Measurements from ENCODE around the gene RBM46.

Gene RBM46

GRCh38 chr4:154778264-154778663 lies 2.8 kb upstream of the RBM46 start:
- no peaks in the 10 kb centered on the region for H3K79me2 ChIP-seq (ENCODE audit: control insufficient read depth, low read length)
- no peak overlapping the region for H3K4me2 ChIP-seq (ENCODE audit: low read length)
- no peaks in the 10 kb centered on the region for H3K36me3 ChIP-seq (ENCODE audit: control insufficient read depth, low read length)
- H3K4me1 ChIP-seq (ENCODE audit: control insufficient read depth, low read length), result no peaks in the 10 kb centered on the region
- H3F3A ChIP-seq (ENCODE audit: control insufficient read depth, insufficient read depth), result no peaks in the 10 kb centered on the region
- H3K27me3 ChIP-seq (ENCODE audit: control insufficient read depth, low read length), result no peaks in the 10 kb centered on the region
- no peaks in the 10 kb centered on the region for H3K9me3 ChIP-seq (ENCODE audit: control insufficient read depth, insufficient read depth, low read length)
- H3K4me3 ChIP-seq (ENCODE audit: low read length), result no peak overlapping the region
- H4K20me1 ChIP-seq (ENCODE audit: control insufficient read depth, insufficient read depth, low read depth, low read length), result no peaks in the 10 kb centered on the region
- no peaks in the 10 kb centered on the region for H3K9me2 ChIP-seq (replicated peaks; ENCODE audit: control insufficient read depth, low read length)
- TF ChIP-seq, protein P1, sequence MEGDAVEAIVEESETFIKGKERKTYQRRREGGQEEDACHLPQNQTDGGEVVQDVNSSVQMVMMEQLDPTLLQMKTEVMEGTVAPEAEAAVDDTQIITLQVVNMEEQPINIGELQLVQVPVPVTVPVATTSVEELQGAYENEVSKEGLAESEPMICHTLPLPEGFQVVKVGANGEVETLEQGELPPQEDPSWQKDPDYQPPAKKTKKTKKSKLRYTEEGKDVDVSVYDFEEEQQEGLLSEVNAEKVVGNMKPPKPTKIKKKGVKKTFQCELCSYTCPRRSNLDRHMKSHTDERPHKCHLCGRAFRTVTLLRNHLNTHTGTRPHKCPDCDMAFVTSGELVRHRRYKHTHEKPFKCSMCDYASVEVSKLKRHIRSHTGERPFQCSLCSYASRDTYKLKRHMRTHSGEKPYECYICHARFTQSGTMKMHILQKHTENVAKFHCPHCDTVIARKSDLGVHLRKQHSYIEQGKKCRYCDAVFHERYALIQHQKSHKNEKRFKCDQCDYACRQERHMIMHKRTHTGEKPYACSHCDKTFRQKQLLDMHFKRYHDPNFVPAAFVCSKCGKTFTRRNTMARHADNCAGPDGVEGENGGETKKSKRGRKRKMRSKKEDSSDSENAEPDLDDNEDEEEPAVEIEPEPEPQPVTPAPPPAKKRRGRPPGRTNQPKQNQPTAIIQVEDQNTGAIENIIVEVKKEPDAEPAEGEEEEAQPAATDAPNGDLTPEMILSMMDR (IDR thresholded peaks at IDR 0.05; ENCODE audit: low read depth, low read length, poor library complexity, severe bottlenecking), result no peak
- no peak for TF ChIP-seq EZH2phosphoT487 (IDR thresholded peaks at IDR 0.05; ENCODE audit: borderline replicate concordance, low read length)
- no peak overlapping the region for H3K27ac ChIP-seq (ENCODE audit: low read depth, low read length)

- no peaks in the 10 kb centered on the region for H4K20me1 ChIP-seq (ENCODE audit: control insufficient read depth, insufficient read depth, low read depth, low read length)
- H3K4me3 ChIP-seq (ENCODE audit: low read length), result no peak overlapping the region
- no peaks in the 10 kb centered on the region for H3F3A ChIP-seq (ENCODE audit: control insufficient read depth, insufficient read depth)
- no peaks in the 10 kb centered on the region for H3K4me1 ChIP-seq (ENCODE audit: control insufficient read depth, low read length)
- TF ChIP-seq, protein P1 (IDR thresholded peaks at IDR 0.05; ENCODE audit: low read depth, low read length, poor library complexity, severe bottlenecking), result peak; percentile 40
- TF ChIP-seq EZH2phosphoT487 (IDR thresholded peaks at IDR 0.05; ENCODE audit: borderline replicate concordance, low read length), result no peak
- no peaks in the 10 kb centered on the region for H3K27me3 ChIP-seq (ENCODE audit: control insufficient read depth, low read length)
- H3K36me3 ChIP-seq (ENCODE audit: control insufficient read depth, low read length), result no peaks in the 10 kb centered on the region
- no peaks in the 10 kb centered on the region for H3K79me2 ChIP-seq (ENCODE audit: control insufficient read depth, low read length)
- no peaks in the 10 kb centered on the region for H3K9me3 ChIP-seq (ENCODE audit: control insufficient read depth, insufficient read depth, low read length)
- no peak overlapping the region for H3K27ac ChIP-seq (ENCODE audit: low read depth, low read length)
- no peaks in the 10 kb centered on the region for H3K9me2 ChIP-seq (replicated peaks; ENCODE audit: control insufficient read depth, low read length)
- H3K4me2 ChIP-seq (ENCODE audit: low read length), result no peak overlapping the region
Measured at GRCh38 chr4:154779362-154779947, 1.6 kb upstream of the RBM46 start.

DNA sequence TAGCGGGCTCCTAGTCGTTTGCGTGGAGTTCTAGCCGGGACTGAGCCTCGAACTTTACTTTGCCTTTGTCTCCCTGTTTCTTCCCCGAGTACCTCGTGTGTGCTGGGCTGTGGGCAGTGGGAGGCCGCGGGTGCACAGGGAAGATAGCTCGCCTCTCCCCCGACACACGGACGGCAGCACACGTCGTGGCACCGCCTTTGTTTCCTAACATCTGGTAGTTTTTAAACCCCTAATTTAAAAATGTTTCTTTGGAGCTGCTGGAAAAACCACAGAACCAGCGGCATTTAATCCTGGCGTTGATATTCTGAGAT lies 866 bp downstream of the RBM46 start:
- no peaks in the 10 kb centered on the region for H3K4me1 ChIP-seq (ENCODE audit: control insufficient read depth, low read length)
- H3K27ac ChIP-seq (ENCODE audit: low read depth, low read length), result no peak overlapping the region
- no peak overlapping the region for H3K4me2 ChIP-seq (ENCODE audit: low read length)
- H4K20me1 ChIP-seq (ENCODE audit: control insufficient read depth, insufficient read depth, low read depth, low read length), result no peaks in the 10 kb centered on the region
- no peak overlapping the region for H3K4me3 ChIP-seq (ENCODE audit: low read length)
- H3K9me2 ChIP-seq (replicated peaks; ENCODE audit: control insufficient read depth, low read length), result no peaks in the 10 kb centered on the region
- no peak for TF ChIP-seq EZH2phosphoT487 (IDR thresholded peaks at IDR 0.05; ENCODE audit: borderline replicate concordance, low read length)
- TF ChIP-seq, protein P1 (IDR thresholded peaks at IDR 0.05; ENCODE audit: low read depth, low read length, poor library complexity, severe bottlenecking), result no peak
- no peaks in the 10 kb centered on the region for H3K36me3 ChIP-seq (ENCODE audit: control insufficient read depth, low read length)
- H3K9me3 ChIP-seq (ENCODE audit: control insufficient read depth, insufficient read depth, low read length), result no peaks in the 10 kb centered on the region
- no peaks in the 10 kb centered on the region for H3F3A ChIP-seq (ENCODE audit: control insufficient read depth, insufficient read depth)
- H3K79me2 ChIP-seq (ENCODE audit: control insufficient read depth, low read length), result no peaks in the 10 kb centered on the region
- H3K27me3 ChIP-seq (ENCODE audit: control insufficient read depth, low read length), result no peaks in the 10 kb centered on the region

Measured in DOHH2 (cell line).